GM12878 (cell line): ENCODE data around the gene CRHR2. TPM values are rescaled to one million over a fixed set of nuclear protein-coding genes. Genes with fewer than 3 reads are reported as not detected.

Experiments
- ATAC-seq: fragments of 200-7000 bp; cut with Tn5 transposase; 3 replicates; pipeline ENCODE4 v1.9.1; 2020; ENCODE audit warnings: mild to moderate bottlenecking, moderate library complexity
- BruUV-seq: library from RNA; stranded (reverse); fragments of 400-500 nt; replicated peaks from 2 replicates; lab custom pipeline; 2021; lab: Mats Ljungman, UMichigan
- CTCF ChIA-PET: fragments of 300-600 bp; sonication (Branson Sonifier 250); formaldehyde crosslinking; extraction: SDS; loops from one replicate; lab custom pipeline; 2021; ENCODE audit warnings: inconsistent platforms; lab: Yijun Ruan, JAX
- POLR2A ChIA-PET: fragments of 350-600 bp; formaldehyde crosslinking; extraction: SDS; loops from one replicate; lab custom pipeline; 2021; ENCODE audit warnings: inconsistent platforms; lab: Charles Lee
- RAD21 ChIA-PET: fragments of 300-600 bp; sonication (Branson Sonifier 250); formaldehyde crosslinking; loops from one replicate; lab custom pipeline; 2023; ENCODE audit warnings: antibody characterized with exemption; ENCODE audit not compliant: unreplicated experiment; lab: Charles Lee
- SMC1A ChIA-PET: fragments of 300-600 bp; sonication (Branson Sonifier 250); formaldehyde crosslinking; loops from one replicate; lab custom pipeline; 2023; ENCODE audit not compliant: unreplicated experiment, uncharacterized antibody; lab: Charles Lee
- DNase-seq: peaks from one replicate; pipeline ENCODE4 v3.0.0-alpha.2; 2011; ENCODE audit warnings: low read depth, low spot score
- FAIRE-seq: peaks from 3 replicates; lab custom pipeline; 2011; peaks lifted over from hg19 to GRCh38; lab: Jason Lieb, UNC
- H2AFZ ChIP-seq: 2 replicates; pipeline ENCODE4 v1.6.0; 2011; ENCODE audit warnings: low read depth, low read length, control low read depth; ENCODE audit not compliant: control insufficient read depth
- H3K27ac ChIP-seq: 2 replicates; pipeline ENCODE4 v1.5.1; 2011; ENCODE audit warnings: control low read depth; ENCODE audit not compliant: control insufficient read depth, insufficient read depth
- H3K27me3 ChIP-seq, 2 experiments: replicated peaks in 1 of 2; 2 replicates each; pipeline versions ENCODE4 v1.6.0 to v1.6.1; 2011; ENCODE audit warnings: low read length in 1 of 2; ENCODE audit not compliant: control insufficient read depth in 2 of 2, insufficient read depth in 2 of 2
- H3K36me3 ChIP-seq, 2 experiments: 2 replicates each; pipeline ENCODE4 v1.5.1; 2011; ENCODE audit warnings: low read length in 1 of 2; ENCODE audit not compliant: control insufficient read depth in 2 of 2, insufficient read depth in 2 of 2
- H3K4me1 ChIP-seq: 2 replicates; pipeline ENCODE4 v1.6.1; 2011; ENCODE audit warnings: mild to moderate bottlenecking, low read length, moderate library complexity, mixed read lengths; ENCODE audit not compliant: control insufficient read depth, insufficient read depth
- H3K4me2 ChIP-seq: 2 replicates; pipeline ENCODE4 v1.6.0; 2011; ENCODE audit warnings: control low read depth; ENCODE audit not compliant: control insufficient read depth, insufficient read depth
- H3K4me3 ChIP-seq: fragments of 200-600 bp; sonication (generic); 2 replicates; pipeline ENCODE4 v1.5.1; 2016
- H3K79me2 ChIP-seq: 2 replicates; pipeline ENCODE4 v1.6.0; 2011; ENCODE audit warnings: low read length; ENCODE audit not compliant: control insufficient read depth, insufficient read depth
- H3K9ac ChIP-seq: 2 replicates; pipeline ENCODE4 v1.8.0; 2011; ENCODE audit warnings: low read length, control low read depth, mixed read lengths; ENCODE audit not compliant: control insufficient read depth, insufficient read depth
- H3K9me3 ChIP-seq: replicated peaks from 3 replicates; pipeline ENCODE4 v1.5.1; 2011; ENCODE audit warnings: mild to moderate bottlenecking, low read length; ENCODE audit not compliant: control insufficient read depth, insufficient read depth
- H4K20me1 ChIP-seq: 2 replicates; pipeline ENCODE4 v1.6.0; 2011; ENCODE audit not compliant: control insufficient read depth, insufficient read depth
- ATF2 ChIP-seq: IDR thresholded peaks from 2 replicates; pipeline ENCODE4 v1.6.1; 2012; ENCODE audit warnings: low read length, inconsistent platforms
- BCLAF1 ChIP-seq: fragments of 450-650 bp; IDR thresholded peaks from 2 replicates; pipeline ENCODE4 v1.6.1; 2017; ENCODE audit warnings: antibody characterized with exemption, mild to moderate bottlenecking, moderate library complexity
- CUX1 ChIP-seq: IDR thresholded peaks from 2 replicates; pipeline ENCODE4 v1.6.1; 2012; ENCODE audit warnings: improper control_type of control experiment, low read depth, low read length; ENCODE audit not compliant: insufficient replicate concordance
- MLLT1 ChIP-seq: fragments of 450-650 bp; IDR thresholded peaks from 2 replicates; pipeline ENCODE4 v1.6.1; 2016; ENCODE audit warnings: mild to moderate bottlenecking
- NFYB ChIP-seq: IDR thresholded peaks from 2 replicates; pipeline ENCODE4 v1.6.1; 2011; ENCODE audit warnings: low read depth, mild to moderate bottlenecking, low read length, improper control_type of control experiment, moderate library complexity; ENCODE audit not compliant: insufficient read depth
- NR2F1 ChIP-seq: fragments of 450-650 bp; conservative IDR thresholded peaks from 2 replicates; pipeline ENCODE4 v1.6.1; 2017; ENCODE audit warnings: mild to moderate bottlenecking
- ZNF384 ChIP-seq: IDR thresholded peaks from 2 replicates; pipeline ENCODE4 v1.6.1; 2012; ENCODE audit warnings: low read depth, mild to moderate bottlenecking, low read length, improper control_type of control experiment, borderline replicate concordance
- ZNF687 ChIP-seq: fragments of 450-650 bp; IDR thresholded peaks from 2 replicates; pipeline ENCODE4 v1.6.1; 2017; ENCODE audit warnings: mild to moderate bottlenecking, moderate library complexity
- WGBS: methylation state at CpG from one replicate; pipeline ENCODE4 v1.1.6; 2016; ENCODE audit warnings: low lambda C conversion rate; ENCODE audit not compliant: insufficient replicate concordance, insufficient coverage; ENCODE audit errors: missing lambda C conversion rate; 5-methylcytosine and 5-hydroxymethylcytosine counted together
- in situ Hi-C: fragments of 300-500 bp; cut with MboI; formaldehyde crosslinking; loops from 9 replicates; pipeline ENCODE4 v1.14.3; 2018; ENCODE audit warnings: mixed read lengths
- intact Hi-C: fragments of 100-400 bp; cut with micrococcal nuclease; formaldehyde crosslinking; loops from one replicate; pipeline ENCODE4 v1.14.2; 2022; ENCODE audit not compliant: unreplicated experiment
- polyA plus RNA-seq, 11 experiments: library from polyadenylated mRNA; depleted of rRNA in 4 of 11; unstranded in 6 of 11; stranded (reverse) in 5 of 11; fragments of >200 nt; fragmentation: Nextera tagmentation in 4 of 11; fragmentation: Illumina TruSeq in 1 of 11; extraction: Ambion mirVana in 4 of 11; extraction: Trizol in 1 of 11; gene quantifications; 1 replicate in 1 of 11; 2 replicates in 10 of 11; pipeline versions ENCODE4 v1.2.1 to v1.2.3, GENCODE V29; 2011 to 2016; ENCODE audit warnings: inconsistent platforms in 2 of 11, missing spikeins in 2 of 11, low read depth in 1 of 11
- total RNA-seq, 4 experiments: library from RNA; depleted of rRNA in 3 of 4; stranded (reverse); fragments of >200 nt in 3 of 4; fragmentation: Illumina TruSeq in 1 of 4; extraction: Trizol in 1 of 4; gene quantifications; 2 replicates each; pipeline versions ENCODE4 v1.2.1 to v1.2.3, GENCODE V29; 2013 to 2021

Gene CRHR2
- total and polyA plus RNA-seq, 10 of the 15 experiments (the other 5 are each of a cell fraction or from before 2014, with no cell fraction given): not detected

GRCh38 chr7:30645661-30646060 is 36.6 kb downstream of the CRHR2 start:
- WGBS: 96% methylated on average over 3 of the region's 3 CpGs
- no peaks in the 10 kb centered on the region for H3K27me3 ChIP-seq
- no peak overlapping the region for H3K4me3 ChIP-seq
- no TSS peak for BruUV-seq
- H3K79me2 ChIP-seq: no peaks in the 10 kb centered on the region
- in situ Hi-C loops: no loop called here
- H2AFZ ChIP-seq: no peak overlapping the region
- ChIA-PET CTCF (no interaction called here), POLR2A (no interaction called here), SMC1A (no interaction called here), RAD21 (no interaction called here)
- no peak overlapping the region for H3K27ac ChIP-seq
- no peaks in the 10 kb centered on the region for H3K9me3 ChIP-seq
- DNase-seq (no peak), ATAC-seq (no peak), FAIRE-seq (no peak)
- H3K4me1 ChIP-seq: no peaks in the 10 kb centered on the region
- no peaks in the 10 kb centered on the region for H4K20me1 ChIP-seq
- no peak overlapping the region for H3K4me2 ChIP-seq
- H3K36me3 ChIP-seq: peaks cover 2 to 4% of the 10 kb centered on the region in 2 experiments; a peak in 2 of 4 replicates
- intact Hi-C loops: no loop called here
- no peak overlapping the region for H3K9ac ChIP-seq
- TF ChIP-seq ZNF687: no peak
- no peak for TF ChIP-seq BCLAF1
- no peak for TF ChIP-seq CUX1
- TF ChIP-seq ATF2: no peak
- no peak for TF ChIP-seq NFYB
- TF ChIP-seq ZNF384: no peak
- TF ChIP-seq NR2F1: no peak
- no peak for TF ChIP-seq MLLT1
